ENCODE results near the gene SPECC1. TPM values are rescaled to one million over a fixed set of nuclear protein-coding genes. Genes with fewer than 3 reads are reported as not detected.

The SPECC1 gene
- total and polyA plus RNA-seq, 2 of the 4 experiments (the other 2 are of a cell fraction), result 16.9 to 26.2 TPM

GRCh38 chr17:20184181-20184580 is 175.0 kb downstream of the SPECC1 start:
- dilution Hi-C loops (cut with HindIII; ENCODE audit: low sequenced_read_pairs, unreplicated experiment) (no loop called here), in situ Hi-C loops (cut with MboI; ENCODE audit: low sequenced_read_pairs) (no loop called here), intact Hi-C loops (cut with micrococcal nuclease) (no loop called here)
- ChIA-PET CTCF (interaction anchor here (1.5 kb wide), 1 partner anchor 20 kb away, joined by 3 read pairs; no protein-coding TSS in a partner anchor), POLR2A (ENCODE audit: unreplicated experiment) (no interaction called here)
- no peak overlapping the region for H4K8ac ChIP-seq (ENCODE audit: low read depth in 2 of 2, low read length in 2 of 2)
- no CpG with 5 or more reads among the region's 2 CpGs for WGBS, 2 experiments (ENCODE audit: extremely low coverage in 2 of 2, insufficient read length in 1 of 2)
- DNase-seq (no peak), ATAC-seq (ENCODE audit: low read depth) (peak; percentile 45; the same call in 1 of the 2 replicates)
- H3K27me3 ChIP-seq (ENCODE audit: control insufficient read depth, insufficient read depth, low read length), result no peaks in the 10 kb centered on the region
- H3K23ac ChIP-seq (ENCODE audit: low read depth, low read length), result no peak overlapping the region
- BruUV-seq (replicated peaks), result no TSS peak
- H2BK120ac ChIP-seq (ENCODE audit: low read depth, low read length), result no peak overlapping the region
- H3K56ac ChIP-seq (ENCODE audit: extremely low read depth, insufficient read depth, low read length), result no peak overlapping the region
- no peak overlapping the region for H3K27ac ChIP-seq (ENCODE audit: insufficient read depth, low read length)
- H4K20me1 ChIP-seq (ENCODE audit: insufficient read depth, low read length), result peaks cover 1% of the 10 kb centered on the region; the same call in 1 of the 2 replicates
- TF ChIP-seq POLR2A (IDR thresholded peaks at IDR 0.05; ENCODE audit: low read depth, low read length), result no peak
- TF ChIP-seq MXI1 (IDR thresholded peaks at IDR 0.05; ENCODE audit: borderline replicate concordance, low read depth, low read length), result no peak
- TF ChIP-seq CHD1 (IDR thresholded peaks at IDR 0.05; ENCODE audit: low read depth, low read length), result no peak
- TF ChIP-seq MAFK (IDR thresholded peaks at IDR 0.05; ENCODE audit: low read depth, low read length), result no peak
- no peak for TF ChIP-seq FOS (IDR thresholded peaks at IDR 0.05; ENCODE audit: low read depth, low read length)
- TF ChIP-seq NFE2L2 (IDR thresholded peaks at IDR 0.05; ENCODE audit: low read depth, low read length), result no peak
- TF ChIP-seq USF2 (IDR thresholded peaks at IDR 0.05; ENCODE audit: low read depth, low read length), result no peak
- no peak for TF ChIP-seq CEBPB (IDR thresholded peaks at IDR 0.05; ENCODE audit: low read depth, low read length)
- TF ChIP-seq RAD21 (IDR thresholded peaks at IDR 0.05; ENCODE audit: low read length), result no peak
- TF ChIP-seq BHLHE40 (IDR thresholded peaks at IDR 0.05; ENCODE audit: low read depth, low read length), result no peak
- no peak for TF ChIP-seq MAZ (IDR thresholded peaks at IDR 0.05; ENCODE audit: borderline replicate concordance, low read depth, low read length)
- no peak for TF ChIP-seq RFX5 (IDR thresholded peaks at IDR 0.05; ENCODE audit: low read depth, low read length)
- TF ChIP-seq RCOR1 (IDR thresholded peaks at IDR 0.05; ENCODE audit: insufficient replicate concordance, low read length), result no peak
- no peak for TF ChIP-seq SMC3 (IDR thresholded peaks at IDR 0.05; ENCODE audit: low read depth, low read length)
- TF ChIP-seq CTCF (conservative IDR thresholded peaks at IDR 0.05; ENCODE audit: low read depth, low read length), result no peak
- H3K14ac ChIP-seq (replicated peaks; ENCODE audit: low read depth, low read length), result no peak overlapping the region
- peaks cover 20% of the 10 kb centered on the region for H3K9me1 ChIP-seq (ENCODE audit: insufficient read depth, low read length)
- peaks cover 15% of the 10 kb centered on the region for H3K4me1 ChIP-seq (ENCODE audit: control insufficient read depth, insufficient read depth, low read length)
- no peak overlapping the region for H2BK20ac ChIP-seq (ENCODE audit: low read depth, low read length)
- H3K9ac ChIP-seq (ENCODE audit: low read depth, low read length), result no peak overlapping the region
- H2BK5ac ChIP-seq (ENCODE audit: low read depth, low read length, poor library complexity, severe bottlenecking), result peak overlapping the region; percentile 18
- H3K18ac ChIP-seq (ENCODE audit: low read depth, low read length), result no peak overlapping the region
- no peak overlapping the region for H4K91ac ChIP-seq (ENCODE audit: insufficient read depth, low read depth, low read length)
- H2AK9ac ChIP-seq (replicated peaks; ENCODE audit: low read depth, low read length, poor library complexity), result no peak overlapping the region
- H2BK15ac ChIP-seq (ENCODE audit: low read depth, low read length), result no peak overlapping the region
- no peaks in the 10 kb centered on the region for H3K9me3 ChIP-seq (ENCODE audit: control insufficient read depth, insufficient read depth, low read length)
- no peaks in the 10 kb centered on the region for H3K36me3 ChIP-seq (ENCODE audit: control insufficient read depth, insufficient read depth, low read length)
- no peak overlapping the region; the same call in 1 of the 2 replicates for H3K4me2 ChIP-seq (ENCODE audit: low read depth, low read length)
- no peak overlapping the region for H4K5ac ChIP-seq (ENCODE audit: low read depth, low read length)
- no peak overlapping the region for H3K4ac ChIP-seq (ENCODE audit: low read depth, low read length)
- H3K4me3 ChIP-seq (ENCODE audit: insufficient read depth, low read depth, low read length), result no peak overlapping the region
- H3K79me1 ChIP-seq (ENCODE audit: low read depth in 1 of 2, low read length in 2 of 2), result peaks cover 18 to 64% of the 10 kb centered on the region in 2 experiments
- H2AK5ac ChIP-seq (ENCODE audit: low read depth, low read length), result no peak overlapping the region
- H2AFZ ChIP-seq (replicated peaks; ENCODE audit: low read length, poor library complexity), result no peak overlapping the region

All from IMR-90 (cell line).